SK-N-MC (cell line): ENCODE measurements around the gene ABHD12.

Experiments used
- EZH2 ChIP-seq: fragments of 200-600 bp; sonication (generic); IDR thresholded peaks from one replicate; pipeline ENCODE4 v1.6.1; 2017; ENCODE audit warnings: antibody characterized with exemption
- FOXP2 ChIP-seq: optimal IDR thresholded peaks from 2 replicates; pipeline ENCODE3; 2011; ENCODE audit warnings: mild to moderate bottlenecking, moderate library complexity; ENCODE audit not compliant: insufficient read depth; ENCODE audit errors: extremely low read length, control extremely low read depth
- POLR2AphosphoS5 ChIP-seq: IDR thresholded peaks from 2 replicates; pipeline ENCODE4 v1.6.1; 2012; ENCODE audit warnings: mild to moderate bottlenecking, low read depth, low read length, borderline replicate concordance

- TF ChIP-seq POLR2AphosphoS5 (no peak), EZH2 (no peak), FOXP2 (no peak)
These were observed 21.1 kb downstream of the ABHD12 start for GRCh38 chr20:25369529-25369928.
